OCI-LY3 (cell line): ENCODE results near the gene MFNG.

Experiments
- EZH2phosphoT487 ChIP-seq: fragments of 200-600 bp; shearing (Covaris generic); IDR thresholded peaks from 2 replicates; pipeline ENCODE4 v1.6.1; 2018; ENCODE audit warnings: antibody characterized with exemption, mixed run types, low read depth
- TF ChIP-seq, protein P1 (sequence below): fragments of 200-600, 300-600 bp; sonication (generic); IDR thresholded peaks from 2 replicates; pipeline ENCODE4 v1.5.1; 2014; ENCODE audit warnings: antibody characterized with exemption, low read length, low read depth

DNA sequence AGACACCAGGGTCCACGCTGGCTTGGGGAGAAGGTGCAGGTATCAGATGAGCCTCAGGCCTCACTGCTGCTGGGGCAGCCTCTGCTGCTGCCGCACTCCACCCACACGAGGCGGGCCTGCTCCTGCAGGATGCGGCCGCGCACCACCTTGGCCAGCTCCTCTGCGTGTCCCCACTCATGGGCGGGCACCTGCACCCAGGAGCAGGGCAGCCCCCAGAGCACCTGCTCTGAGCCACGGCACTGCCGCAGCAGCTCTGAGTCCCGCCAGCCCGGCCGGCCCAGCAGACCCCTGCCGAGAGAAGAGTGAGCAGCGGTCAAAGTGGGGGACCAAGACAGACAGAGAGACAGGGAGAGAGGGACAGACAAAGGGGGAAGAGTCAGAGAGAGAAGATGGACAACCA lies 4.9 kb upstream of the MFNG start:
- TF ChIP-seq, protein P1, sequence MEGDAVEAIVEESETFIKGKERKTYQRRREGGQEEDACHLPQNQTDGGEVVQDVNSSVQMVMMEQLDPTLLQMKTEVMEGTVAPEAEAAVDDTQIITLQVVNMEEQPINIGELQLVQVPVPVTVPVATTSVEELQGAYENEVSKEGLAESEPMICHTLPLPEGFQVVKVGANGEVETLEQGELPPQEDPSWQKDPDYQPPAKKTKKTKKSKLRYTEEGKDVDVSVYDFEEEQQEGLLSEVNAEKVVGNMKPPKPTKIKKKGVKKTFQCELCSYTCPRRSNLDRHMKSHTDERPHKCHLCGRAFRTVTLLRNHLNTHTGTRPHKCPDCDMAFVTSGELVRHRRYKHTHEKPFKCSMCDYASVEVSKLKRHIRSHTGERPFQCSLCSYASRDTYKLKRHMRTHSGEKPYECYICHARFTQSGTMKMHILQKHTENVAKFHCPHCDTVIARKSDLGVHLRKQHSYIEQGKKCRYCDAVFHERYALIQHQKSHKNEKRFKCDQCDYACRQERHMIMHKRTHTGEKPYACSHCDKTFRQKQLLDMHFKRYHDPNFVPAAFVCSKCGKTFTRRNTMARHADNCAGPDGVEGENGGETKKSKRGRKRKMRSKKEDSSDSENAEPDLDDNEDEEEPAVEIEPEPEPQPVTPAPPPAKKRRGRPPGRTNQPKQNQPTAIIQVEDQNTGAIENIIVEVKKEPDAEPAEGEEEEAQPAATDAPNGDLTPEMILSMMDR = no peak
- TF ChIP-seq EZH2phosphoT487 = no peak
